IPS-18a (cell line): ENCODE measurements around the gene CLEC18B.
"Not testable (repeated sequence)": the region's sequence is repeated elsewhere in the genome, so short reads cannot be mapped to it uniquely, and the experiment has no call there.

Experiments used
- H3K27ac ChIP-seq: one replicate; pipeline ENCODE4 v1.5.1; 2013; ENCODE audit warnings: low read length
- H3K27me3 ChIP-seq: one replicate; pipeline ENCODE4 v1.6.1; 2013; ENCODE audit warnings: mild to moderate bottlenecking, low read length; ENCODE audit not compliant: control insufficient read depth, insufficient read depth
- H3K36me3 ChIP-seq: one replicate; pipeline ENCODE4 v1.6.1; 2013; ENCODE audit warnings: low read depth, low read length; ENCODE audit not compliant: control insufficient read depth
- H3K4me1 ChIP-seq: one replicate; pipeline ENCODE4 v1.6.1; 2013; ENCODE audit warnings: low read depth, low read length; ENCODE audit not compliant: control insufficient read depth
- H3K4me3 ChIP-seq: one replicate; pipeline ENCODE4 v1.5.1; 2013; ENCODE audit warnings: low read length
- H3K9ac ChIP-seq: one replicate; pipeline ENCODE4 v1.6.1; 2013; ENCODE audit warnings: mild to moderate bottlenecking, low read length, moderate library complexity
- H3K9me3 ChIP-seq: one replicate; pipeline ENCODE4 v1.6.1; 2013; ENCODE audit warnings: low read depth, low read length; ENCODE audit not compliant: control insufficient read depth

The CLEC18B gene

DNA sequence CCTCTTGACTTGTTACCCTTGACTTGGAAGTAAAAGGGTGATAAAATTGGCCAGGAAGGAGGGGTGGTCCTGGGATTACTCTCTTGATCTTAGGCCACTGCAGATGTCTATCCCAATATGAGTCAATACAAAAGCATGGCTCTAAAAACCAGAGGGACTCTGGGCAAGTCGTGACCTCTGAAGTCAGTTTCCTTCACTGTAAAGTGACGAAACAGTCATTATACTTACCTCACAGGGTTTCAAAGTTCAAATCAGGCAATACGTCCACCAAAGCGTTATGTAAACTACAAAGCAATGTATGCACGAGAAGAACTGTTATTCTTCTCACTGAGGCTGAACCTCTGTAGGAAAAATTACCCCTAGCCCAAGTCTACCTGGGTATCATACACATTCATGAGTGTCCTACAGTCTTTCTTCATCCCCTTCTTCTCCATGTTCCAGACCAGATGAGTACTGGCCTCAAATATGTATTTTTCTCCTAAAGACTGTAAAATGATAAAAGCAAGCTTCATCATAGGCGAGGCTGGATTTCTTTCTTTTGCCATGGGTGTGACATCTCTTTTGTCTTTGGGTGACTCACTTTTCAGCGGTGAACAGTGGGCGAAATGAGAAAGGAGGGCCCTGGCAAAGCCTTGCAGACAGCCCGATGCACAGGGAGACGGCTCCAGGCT lies 34.5 kb upstream of the CLEC18B start:
- Histone ChIP-seq H3K9ac (no peak overlapping the region), H3K4me1 (no peaks in the 10 kb centered on the region), H3K27me3 (no peaks in the 10 kb centered on the region), H3K27ac (no peak overlapping the region), H3K4me3 (no peak overlapping the region), H3K9me3 (no peaks in the 10 kb centered on the region), H3K36me3 (peaks cover 57% of the 10 kb centered on the region)

DNA sequence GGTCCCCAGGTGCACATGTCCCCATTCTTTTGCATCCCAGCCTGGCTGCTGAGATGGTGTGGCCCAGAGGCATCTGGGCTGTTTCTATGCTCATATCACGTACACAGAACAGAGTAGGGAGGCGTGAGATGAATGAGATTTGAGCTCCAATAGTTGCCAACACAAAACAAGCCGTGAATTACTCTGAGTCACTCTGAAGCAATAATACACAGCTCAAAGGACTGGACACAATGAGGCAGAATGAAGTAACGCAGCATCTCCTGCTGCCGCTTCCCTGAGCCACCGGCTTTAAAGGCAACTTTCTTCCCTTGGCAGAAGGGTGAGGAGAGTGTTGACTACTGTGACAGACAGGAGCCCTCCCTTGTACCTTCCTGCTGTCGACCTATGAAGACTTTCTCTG lies 33.9 kb upstream of the CLEC18B start:
- Histone ChIP-seq H3K4me3 (no peak overlapping the region), H3K9me3 (no peaks in the 10 kb centered on the region), H3K36me3 (peaks cover 51% of the 10 kb centered on the region), H3K4me1 (no peaks in the 10 kb centered on the region), H3K27me3 (no peaks in the 10 kb centered on the region), H3K9ac (no peak overlapping the region), H3K27ac (no peak overlapping the region)

DNA sequence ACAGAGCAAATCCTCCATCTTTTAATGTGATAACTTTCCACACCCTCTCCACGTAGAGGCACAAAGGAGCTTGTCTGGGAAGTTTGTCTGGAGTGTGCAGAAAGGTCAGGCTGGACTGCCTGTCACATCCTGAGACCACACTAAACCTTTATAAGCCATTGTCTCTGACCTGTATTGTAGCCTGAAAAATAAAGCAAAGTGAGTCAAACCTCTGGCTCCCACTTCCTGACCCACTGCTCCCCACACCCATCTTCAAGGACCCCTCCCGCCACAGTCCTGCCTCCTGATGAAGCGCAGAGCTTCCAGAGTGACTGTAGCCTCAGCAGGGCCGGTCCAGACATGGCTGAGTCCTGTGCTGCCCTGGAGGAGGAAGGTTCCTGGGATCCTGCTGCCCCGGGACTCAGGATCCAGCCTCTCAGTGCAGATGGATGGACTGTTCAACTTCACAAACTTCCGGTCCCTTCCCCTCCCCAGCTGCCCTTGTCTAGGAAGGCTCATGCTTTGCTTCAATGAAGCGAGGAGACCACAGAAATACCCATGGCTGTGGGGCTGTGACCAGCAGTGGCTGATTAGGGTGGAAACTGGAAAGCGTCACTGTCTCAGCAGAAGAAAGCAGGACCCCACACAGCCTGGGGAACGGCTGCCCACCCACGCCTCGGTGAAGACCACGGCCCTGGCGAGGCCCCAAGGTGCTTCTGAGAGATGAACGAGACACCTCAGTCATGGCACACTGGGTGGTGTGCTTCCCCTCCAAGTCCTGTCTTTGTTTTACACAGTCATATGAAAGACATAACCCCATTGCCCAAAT lies 30.9 kb upstream of the CLEC18B start:
- no peaks in the 10 kb centered on the region for H3K9me3 ChIP-seq
- H3K9ac ChIP-seq, result no peak overlapping the region
- H3K4me1 ChIP-seq, result no peaks in the 10 kb centered on the region
- H3K4me3 ChIP-seq, result no peak overlapping the region
- H3K27me3 ChIP-seq, result no peaks in the 10 kb centered on the region
- no peak overlapping the region for H3K27ac ChIP-seq
- peaks cover 52% of the 10 kb centered on the region for H3K36me3 ChIP-seq

DNA sequence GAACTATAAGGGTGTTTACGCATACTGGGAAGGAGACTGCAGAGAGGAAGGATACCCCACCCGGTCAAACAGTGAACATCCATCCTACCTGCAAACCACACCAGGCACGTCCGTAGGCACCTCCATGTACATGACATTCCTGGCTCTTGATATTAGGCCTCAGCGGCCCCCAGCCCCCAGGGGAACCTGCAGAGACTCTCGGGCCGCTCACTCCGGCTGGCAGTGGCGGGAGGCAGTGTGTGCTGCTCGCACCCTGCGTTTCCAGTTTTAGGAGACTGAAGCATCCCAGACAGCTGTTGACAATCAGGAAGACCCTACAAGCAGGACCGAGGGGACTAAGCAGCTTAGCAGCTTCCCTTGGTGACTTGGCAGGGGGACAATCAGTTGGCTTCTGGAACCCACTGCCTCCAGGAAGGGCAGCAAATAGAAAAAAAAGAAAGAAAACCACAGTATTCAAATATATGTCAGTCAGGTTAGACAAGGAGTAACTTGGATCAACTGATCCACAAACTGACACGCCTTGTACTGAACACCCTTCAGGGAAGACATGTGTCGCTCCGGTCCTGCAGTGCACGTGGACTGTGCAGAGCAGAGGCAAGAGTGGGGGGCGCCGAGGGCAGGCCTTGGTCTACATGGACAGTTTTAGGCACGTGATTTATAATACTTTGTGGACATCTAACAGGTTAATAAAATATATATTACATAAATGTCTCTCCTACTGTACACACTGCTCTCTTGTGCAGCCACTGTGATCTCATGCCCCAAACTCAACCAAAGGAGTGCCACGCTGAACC lies 29.9 kb upstream of the CLEC18B start:
- peaks cover 44% of the 10 kb centered on the region for H3K36me3 ChIP-seq
- H3K4me3 ChIP-seq, result no peak overlapping the region
- H3K27ac ChIP-seq, result no peak overlapping the region
- H3K9ac ChIP-seq, result no peak overlapping the region
- H3K4me1 ChIP-seq, result no peaks in the 10 kb centered on the region
- H3K9me3 ChIP-seq, result no peaks in the 10 kb centered on the region
- H3K27me3 ChIP-seq, result no peaks in the 10 kb centered on the region

DNA sequence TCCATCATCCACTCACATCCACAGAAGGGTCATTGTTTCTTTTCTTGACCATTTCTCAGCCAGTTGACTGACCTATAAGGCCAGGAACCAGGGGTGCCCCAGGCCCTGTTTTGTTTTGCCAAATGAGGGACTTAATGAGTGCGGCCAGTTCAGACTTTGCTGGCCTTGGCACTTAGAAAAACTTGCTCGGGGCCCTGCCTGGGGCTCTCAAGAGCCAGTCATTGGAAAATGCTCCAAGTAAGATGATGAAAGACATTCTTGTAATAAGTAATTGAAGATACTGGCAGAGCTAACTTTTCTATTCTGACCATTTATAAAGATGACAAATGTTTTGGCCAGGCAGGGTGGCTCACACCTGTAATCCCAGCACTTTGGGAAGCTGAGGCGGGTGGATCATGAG lies 29.0 kb upstream of the CLEC18B start:
- no peak overlapping the region for H3K9ac ChIP-seq
- H3K4me1 ChIP-seq, result no peaks in the 10 kb centered on the region
- H3K9me3 ChIP-seq, result no peaks in the 10 kb centered on the region
- no peaks in the 10 kb centered on the region for H3K27me3 ChIP-seq
- peaks cover 36% of the 10 kb centered on the region for H3K36me3 ChIP-seq
- no peak overlapping the region for H3K4me3 ChIP-seq
- H3K27ac ChIP-seq, result no peak overlapping the region

DNA sequence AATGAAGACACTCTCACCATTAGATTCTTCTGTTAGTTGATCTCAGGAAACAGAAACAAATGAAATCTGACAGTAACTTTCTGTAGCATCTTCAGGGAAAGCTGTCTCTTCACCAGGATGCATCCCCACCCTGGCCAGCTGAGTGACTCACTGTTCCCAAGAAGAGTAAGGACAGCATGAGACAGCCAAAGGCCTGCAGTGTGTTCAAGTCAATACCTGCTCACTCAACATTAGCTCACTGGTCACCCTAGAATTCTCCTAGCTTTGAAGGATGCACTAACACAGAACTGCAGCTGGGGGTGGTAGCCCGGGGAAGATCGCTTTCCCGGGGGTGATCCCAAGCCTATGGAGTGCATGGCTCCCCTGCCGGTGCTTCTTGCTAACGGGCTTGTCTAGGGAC lies 28.2 kb upstream of the CLEC18B start:
- H3K27ac ChIP-seq, result no peak overlapping the region
- no peaks in the 10 kb centered on the region for H3K27me3 ChIP-seq
- no peaks in the 10 kb centered on the region for H3K4me1 ChIP-seq
- peaks cover 33% of the 10 kb centered on the region for H3K36me3 ChIP-seq
- H3K9me3 ChIP-seq, result no peaks in the 10 kb centered on the region
- no peak overlapping the region for H3K9ac ChIP-seq
- no peak overlapping the region for H3K4me3 ChIP-seq

DNA sequence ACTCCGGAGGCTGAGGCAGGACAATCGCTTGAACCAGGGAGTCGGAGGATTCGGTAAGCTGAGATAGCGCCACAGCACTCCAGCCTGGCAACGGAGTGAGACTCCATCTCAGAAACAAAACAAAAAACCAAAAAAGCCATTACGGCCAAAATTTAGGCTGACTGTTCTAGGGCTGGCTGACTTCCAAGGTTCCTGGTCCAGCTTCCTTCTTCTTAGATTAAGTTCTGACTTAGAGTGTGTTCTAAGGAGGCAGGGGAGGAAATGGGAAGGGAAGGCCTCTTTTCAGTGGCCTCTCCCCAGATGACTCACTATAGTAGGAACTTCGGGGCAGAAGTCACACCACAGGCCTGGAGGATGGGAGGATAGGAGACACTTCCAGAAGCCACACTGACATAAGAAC lies 27.7 kb upstream of the CLEC18B start:
- Histone ChIP-seq H3K9ac (no peak overlapping the region), H3K9me3 (no peaks in the 10 kb centered on the region), H3K4me3 (no peak overlapping the region), H3K36me3 (peaks cover 33% of the 10 kb centered on the region), H3K27me3 (no peaks in the 10 kb centered on the region), H3K4me1 (no peaks in the 10 kb centered on the region), H3K27ac (no peak overlapping the region)

DNA sequence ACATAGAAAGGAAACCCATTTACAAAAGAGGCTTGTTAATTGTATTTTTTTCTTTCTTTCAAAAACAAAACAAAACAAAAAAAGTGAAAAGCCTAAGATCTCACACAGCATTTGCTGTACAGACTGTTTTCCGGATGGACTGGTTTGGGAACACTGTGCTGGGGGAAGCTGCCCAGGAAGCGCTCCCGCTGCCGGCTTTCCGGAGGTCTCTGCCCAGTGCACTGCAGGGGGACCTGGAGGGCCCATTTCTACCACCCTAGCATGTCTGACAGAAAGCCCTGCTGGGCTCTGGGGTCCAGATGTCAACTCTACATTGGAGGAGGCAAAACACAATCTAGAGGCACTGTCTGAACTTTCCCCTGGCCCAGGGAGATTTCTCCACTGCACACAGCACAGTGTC lies 26.3 kb upstream of the CLEC18B start:
- Histone ChIP-seq H3K27me3 (no peaks in the 10 kb centered on the region), H3K27ac (no peak overlapping the region), H3K9ac (no peak overlapping the region), H3K4me3 (no peak overlapping the region), H3K9me3 (no peaks in the 10 kb centered on the region), H3K36me3 (peaks cover 24% of the 10 kb centered on the region), H3K4me1 (no peaks in the 10 kb centered on the region)

DNA sequence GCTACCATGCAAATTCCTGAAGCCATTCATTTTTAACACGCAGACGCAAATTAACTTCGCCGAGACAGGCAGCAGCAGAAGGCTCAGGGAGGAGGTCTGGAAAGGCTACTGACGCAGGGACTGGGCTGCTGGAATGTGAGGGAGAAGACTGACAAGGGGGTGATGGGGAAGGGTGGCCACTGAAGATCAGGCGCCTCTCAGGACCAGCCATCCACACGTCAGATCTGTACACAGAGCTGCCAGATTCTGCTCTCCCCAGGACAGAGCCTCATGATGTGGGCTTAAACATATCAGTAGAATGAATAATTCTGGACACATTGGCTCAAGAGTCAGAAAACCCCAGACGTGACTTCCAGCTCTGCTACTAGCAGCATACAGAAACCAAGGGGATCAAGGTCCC lies 25.6 kb upstream of the CLEC18B start:
- Histone ChIP-seq H3K9ac (no peak overlapping the region), H3K4me1 (no peaks in the 10 kb centered on the region), H3K9me3 (no peaks in the 10 kb centered on the region), H3K4me3 (no peak overlapping the region), H3K27ac (no peak overlapping the region), H3K27me3 (no peaks in the 10 kb centered on the region), H3K36me3 (peaks cover 19% of the 10 kb centered on the region)

DNA sequence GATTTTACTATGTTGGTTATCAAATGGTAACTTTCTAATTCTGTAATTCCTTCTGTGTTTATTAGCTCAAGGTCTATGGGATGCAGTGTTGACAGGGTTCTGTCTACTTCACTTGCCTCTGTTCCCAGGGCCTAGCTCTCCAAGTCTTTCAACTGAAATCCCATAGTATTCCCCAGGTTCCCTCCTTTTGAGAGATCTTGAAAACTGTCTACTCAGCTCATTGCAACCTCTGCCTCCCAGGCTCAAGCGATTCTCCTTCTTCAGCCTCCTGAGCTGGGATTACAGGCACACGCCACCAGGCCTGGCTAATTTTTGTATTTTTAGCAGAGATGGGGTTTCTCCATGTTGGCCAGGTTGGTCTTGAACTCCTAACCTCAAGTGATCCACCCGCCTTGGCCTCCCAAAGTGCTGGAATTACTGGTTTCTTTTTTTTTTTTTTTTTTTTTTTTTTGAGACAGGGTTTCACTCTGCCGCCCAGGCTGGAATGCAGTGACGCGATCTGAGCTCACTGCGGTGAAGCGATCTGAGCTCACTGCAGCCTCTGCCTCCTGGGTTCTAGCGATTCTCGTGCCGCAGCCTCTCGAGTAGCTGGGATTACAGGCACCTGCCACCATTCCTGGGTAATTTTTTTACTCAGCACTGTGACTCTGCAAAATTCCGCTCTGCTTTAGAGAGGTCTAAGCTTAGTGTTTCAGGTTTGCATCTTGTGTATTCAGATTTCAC lies 22.5 kb upstream of the CLEC18B start:
- not testable (repeated sequence) for H3K27me3 ChIP-seq, H3K4me1 ChIP-seq, H3K4me3 ChIP-seq, H3K27ac ChIP-seq, H3K36me3 ChIP-seq, H3K9me3 ChIP-seq, H3K9ac ChIP-seq

DNA sequence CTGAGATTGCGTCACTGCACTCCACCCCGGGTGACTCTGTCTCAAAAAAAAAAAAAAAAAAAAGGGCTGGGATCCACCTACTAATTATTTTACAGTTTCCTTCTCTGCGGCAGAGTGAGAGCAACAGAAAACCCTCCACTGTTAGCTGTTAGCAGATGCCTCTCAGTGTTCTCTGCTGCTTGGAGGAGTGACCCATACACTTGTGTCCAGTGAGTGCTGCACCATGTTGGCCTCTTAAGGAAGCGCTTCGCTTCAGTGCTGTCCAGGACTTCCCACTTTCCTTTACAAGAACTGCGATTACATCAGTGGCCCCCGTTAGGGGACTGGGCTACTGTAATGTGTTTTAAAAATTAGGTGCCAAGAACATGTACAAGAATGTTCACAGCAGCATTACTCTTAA lies 18.4 kb upstream of the CLEC18B start:
- H3K4me3 ChIP-seq, result no peak overlapping the region
- no peaks in the 10 kb centered on the region for H3K4me1 ChIP-seq
- no peak overlapping the region for H3K27ac ChIP-seq
- no peaks in the 10 kb centered on the region for H3K36me3 ChIP-seq
- H3K9me3 ChIP-seq, result no peaks in the 10 kb centered on the region
- no peak overlapping the region for H3K9ac ChIP-seq
- H3K27me3 ChIP-seq, result no peaks in the 10 kb centered on the region
